Omental fat pad (tissue), 4 donors: ENCODE measurements around the gene PGAP3. TPM values are rescaled to one million over a fixed set of nuclear protein-coding genes. Genes with fewer than 3 reads are reported as not detected.

Experiments
- ATAC-seq: fragments of 150-250 bp; one replicate; pipeline ENCODE4 v1.9.1; 2016; ENCODE audit warnings: mild to moderate bottlenecking, moderate library complexity; ENCODE audit not compliant: low FRiP score
- DNase-seq: peaks from one replicate; pipeline ENCODE4 v3.0.0-alpha.2; 2019; ENCODE audit warnings: low spot score
- CTCF ChIP-seq, 3 donors: fragments of 450-650 bp; IDR thresholded peaks; one replicate each; pipeline ENCODE4 v1.5.1; 2016 to 2017; ENCODE audit warnings: antibody characterized with exemption in 3 of 3, mild to moderate bottlenecking in 3 of 3, moderate library complexity in 2 of 3
- total RNA-seq, 4 donors: library from RNA; depleted of rRNA; stranded (reverse); fragments of >200 nt; gene quantifications; one replicate each; pipeline ENCODE4 v1.1.0, GENCODE V29; 2016

Gene PGAP3
- total RNA-seq, 4 donors from 2014 or later: 8.2 to 12.8 (median 11.0) TPM

DNA sequence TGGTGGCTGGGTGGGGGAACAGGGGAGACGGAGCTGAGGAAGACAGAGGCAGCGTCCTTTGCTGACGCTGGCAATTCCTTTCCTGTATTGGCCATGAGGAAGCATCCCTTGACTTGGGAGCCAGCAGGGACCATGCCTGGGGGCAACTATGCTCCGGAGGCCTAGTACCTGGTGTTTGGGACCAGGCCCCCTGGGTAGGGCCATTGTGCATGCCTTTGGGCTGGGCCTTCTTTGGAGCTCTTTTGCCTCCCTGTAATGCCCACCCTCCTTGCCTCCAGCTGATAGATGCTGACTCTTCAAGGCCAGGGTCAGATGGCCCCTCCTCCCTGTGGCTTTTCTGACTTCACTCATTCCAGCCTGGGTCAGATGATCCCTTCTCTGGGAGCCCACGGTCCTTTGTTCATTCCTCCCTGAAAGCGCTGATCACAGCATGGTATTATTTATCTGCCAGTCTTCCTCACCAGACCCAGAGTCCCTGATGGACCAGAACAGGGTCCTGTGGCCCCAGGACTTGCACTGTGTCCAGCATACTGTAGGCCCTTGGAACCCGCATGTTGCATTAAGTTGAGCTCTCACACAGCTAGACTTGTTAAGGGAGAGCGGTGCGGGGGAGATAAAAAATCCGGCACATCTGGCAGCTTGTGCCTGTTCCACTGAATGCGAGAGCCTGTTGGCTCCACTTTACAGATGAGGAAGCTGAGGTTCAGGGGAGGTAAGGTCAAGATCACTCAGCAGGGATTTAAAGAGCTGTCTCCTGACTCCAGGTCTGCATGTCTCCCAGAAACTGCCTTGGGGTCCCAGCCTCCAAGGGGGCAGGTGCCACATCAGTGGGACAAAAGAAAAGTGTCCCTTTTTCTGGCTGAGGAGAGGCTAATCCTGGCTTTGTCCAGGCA lies 48.0 kb downstream of the PGAP3 start:
- no peak for TF ChIP-seq CTCF (IDR thresholded peaks at IDR 0.05)
- ATAC-seq: no peak

GRCh38 chr17:39639043-39639442 lies 48.8 kb downstream of the PGAP3 start:
- DNase-seq (no peak), ATAC-seq (no peak)
- no peak for TF ChIP-seq CTCF (IDR thresholded peaks at IDR 0.05)

More for the DNA sequence above, 48.0 kb downstream of the PGAP3 start:
- no peak for DNase-seq

DNA sequence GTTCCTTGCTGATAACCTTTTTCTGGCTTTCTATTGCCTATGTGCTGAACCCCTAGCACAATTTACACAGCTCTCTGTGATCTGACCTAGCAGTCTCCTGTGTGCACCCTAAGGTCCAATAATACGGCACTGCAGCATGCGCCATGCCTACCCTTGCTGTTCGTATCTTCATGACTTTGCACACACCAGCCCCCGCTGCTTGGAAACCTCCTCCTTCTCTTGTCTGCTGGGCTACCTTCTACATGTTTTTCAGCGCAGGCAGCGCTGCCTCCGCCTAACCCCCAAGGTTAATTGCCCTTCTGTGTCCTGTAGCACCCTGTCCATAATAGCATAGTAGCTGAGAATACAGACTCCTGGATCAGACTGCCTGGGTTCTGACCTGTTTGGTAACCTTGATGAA lies 49.5 kb downstream of the PGAP3 start:
- ATAC-seq (no peak), DNase-seq (no peak)
- TF ChIP-seq CTCF (IDR thresholded peaks at IDR 0.05): no peak

- DNase-seq (peak; percentile 54), ATAC-seq (peak; percentile 89)
- no peak for TF ChIP-seq CTCF (IDR thresholded peaks at IDR 0.05)
Observed at GRCh38 chr17:39636927-39637736, 50.7 kb downstream of the PGAP3 start, which contains the start of gene STARD3. TSS of gene STARD3 (plus strand) at chr17:39637144. CDS start at chr17:39653532, 16,388 bp downstream.

DNA sequence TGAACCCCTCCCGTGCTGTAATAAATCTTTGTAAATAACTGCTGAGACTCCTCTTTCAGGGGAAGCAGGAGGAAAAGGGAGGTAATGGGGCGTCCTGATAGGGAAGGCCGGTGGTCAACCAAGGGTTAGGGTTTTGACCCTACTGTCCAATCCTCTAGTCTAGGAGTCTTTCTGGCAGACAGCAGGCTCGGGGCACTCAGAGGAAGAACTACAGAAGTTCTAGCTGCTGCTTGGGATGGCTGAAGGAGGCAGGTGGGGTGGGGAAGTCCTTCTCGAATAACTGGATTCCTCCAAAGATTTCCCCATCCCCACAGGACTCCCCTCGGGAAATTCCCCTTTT lies 51.3 kb downstream of the PGAP3 start:
- no peak for ATAC-seq
- DNase-seq: no peak
- no peak for TF ChIP-seq CTCF (IDR thresholded peaks at IDR 0.05)

DNA sequence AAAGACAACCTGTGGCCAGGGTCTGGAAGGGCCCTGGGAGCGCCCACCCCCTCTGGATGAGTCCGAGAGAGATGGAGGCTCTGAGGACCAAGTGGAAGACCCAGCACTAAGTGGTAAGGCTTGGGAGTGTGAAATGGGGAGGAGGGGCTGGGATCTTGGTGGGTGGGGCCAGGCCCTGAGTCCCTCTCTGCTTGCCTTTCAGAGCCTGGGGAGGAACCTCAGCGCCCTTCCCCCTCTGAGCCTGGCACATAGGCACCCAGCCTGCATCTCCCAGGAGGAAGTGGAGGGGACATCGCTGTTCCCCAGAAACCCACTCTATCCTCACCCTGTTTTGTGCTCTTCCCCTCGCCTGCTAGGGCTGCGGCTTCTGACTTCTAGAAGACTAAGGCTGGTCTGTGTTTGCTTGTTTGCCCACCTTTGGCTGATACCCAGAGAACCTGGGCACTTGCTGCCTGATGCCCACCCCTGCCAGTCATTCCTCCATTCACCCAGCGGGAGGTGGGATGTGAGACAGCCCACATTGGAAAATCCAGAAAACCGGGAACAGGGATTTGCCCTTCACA lies 52.2 kb downstream of the PGAP3 start:
- TF ChIP-seq CTCF (IDR thresholded peaks at IDR 0.05): no peak
- DNase-seq (no peak), ATAC-seq (no peak)
